Measurements from ENCODE around the gene RASAL2. TPM values are rescaled to one million over a fixed set of nuclear protein-coding genes. Genes with fewer than 3 reads are reported as not detected.

RASAL2 gene
- total RNA-seq, 3 donors from 2014 or later = 28.5 to 41.0 (median 40.5) TPM

GRCh38 chr1:178169649-178170048 is 75.7 kb downstream of the RASAL2 start:
- intact Hi-C loops (cut with DNase I; ENCODE audit: low total_unique reads) = no loop called here
- Histone ChIP-seq H3K4me1 (no peaks in the 10 kb centered on the region), H3K27me3 (no peaks in the 10 kb centered on the region), H3K9me3 (no peaks in the 10 kb centered on the region), H3K4me3 (no peak overlapping the region), H3K27ac (no peak overlapping the region), H3K36me3 (no peaks in the 10 kb centered on the region)
- DNase-seq (ENCODE audit: low spot score in 2 of 2) = no peak
- TF ChIP-seq POLR2A (IDR thresholded peaks at IDR 0.05) (no peak), POLR2AphosphoS5 (IDR thresholded peaks at IDR 0.05) (no peak), CTCF (IDR thresholded peaks at IDR 0.05) (no peak)

- TF ChIP-seq POLR2A (IDR thresholded peaks at IDR 0.05) (no peak), POLR2AphosphoS5 (IDR thresholded peaks at IDR 0.05) (no peak), CTCF (IDR thresholded peaks at IDR 0.05) (no peak)
- intact Hi-C loops (cut with DNase I; ENCODE audit: low total_unique reads) = no loop called here
- H3K27me3 ChIP-seq = no peaks in the 10 kb centered on the region
- no peaks in the 10 kb centered on the region for H3K36me3 ChIP-seq
- no peak for DNase-seq (ENCODE audit: low spot score in 2 of 2)
- H3K4me3 ChIP-seq = no peak overlapping the region
- H3K4me1 ChIP-seq = no peaks in the 10 kb centered on the region
- no peaks in the 10 kb centered on the region for H3K9me3 ChIP-seq
- H3K27ac ChIP-seq = no peak overlapping the region
These were observed 79.0 kb downstream of the RASAL2 start for GRCh38 chr1:178172939-178173338.

GRCh38 chr1:178174539-178174938 is 80.6 kb downstream of the RASAL2 start:
- Histone ChIP-seq H3K4me1 (no peaks in the 10 kb centered on the region), H3K27ac (no peak overlapping the region), H3K27me3 (no peaks in the 10 kb centered on the region), H3K9me3 (no peaks in the 10 kb centered on the region), H3K4me3 (no peak overlapping the region), H3K36me3 (no peaks in the 10 kb centered on the region)
- intact Hi-C loops (cut with DNase I; ENCODE audit: low total_unique reads) = no loop called here
- DNase-seq (ENCODE audit: low spot score in 2 of 2) = no peak
- TF ChIP-seq CTCF (IDR thresholded peaks at IDR 0.05) = no peak

GRCh38 chr1:178180405-178180804 is 86.5 kb downstream of the RASAL2 start:
- Histone ChIP-seq H3K27ac (no peak overlapping the region), H3K4me1 (no peaks in the 10 kb centered on the region), H3K9me3 (no peaks in the 10 kb centered on the region), H3K27me3 (no peaks in the 10 kb centered on the region), H3K36me3 (no peaks in the 10 kb centered on the region), H3K4me3 (no peak overlapping the region)
- intact Hi-C loops (cut with DNase I; ENCODE audit: low total_unique reads) = no loop called here
- no peak for DNase-seq (ENCODE audit: low spot score in 2 of 2)
- TF ChIP-seq POLR2A (IDR thresholded peaks at IDR 0.05) (no peak), POLR2AphosphoS5 (IDR thresholded peaks at IDR 0.05) (no peak), CTCF (IDR thresholded peaks at IDR 0.05) (no peak)

- Histone ChIP-seq H3K4me3 (no peak overlapping the region), H3K4me1 (no peaks in the 10 kb centered on the region), H3K36me3 (no peaks in the 10 kb centered on the region), H3K27ac (no peak overlapping the region), H3K27me3 (no peaks in the 10 kb centered on the region), H3K9me3 (no peaks in the 10 kb centered on the region)
- no peak for DNase-seq (ENCODE audit: low spot score in 2 of 2)
- intact Hi-C loops (cut with DNase I; ENCODE audit: low total_unique reads) = no loop called here
- TF ChIP-seq CTCF (IDR thresholded peaks at IDR 0.05) (no peak), POLR2AphosphoS5 (IDR thresholded peaks at IDR 0.05) (no peak), POLR2A (IDR thresholded peaks at IDR 0.05) (no peak)
These were observed 89.9 kb downstream of the RASAL2 start for GRCh38 chr1:178183796-178184195.
